MM.1S (cell line): ENCODE measurements around the gene SETD3.

ENCODE experiments used
- DNase-seq: peaks from one replicate; pipeline ENCODE4 v3.0.0-alpha.2; 2015
- H2AFZ ChIP-seq: fragments of 300-600 bp; sonication (generic); 2 replicates; pipeline ENCODE4 v1.6.0; 2016; ENCODE audit warnings: antibody characterized with exemption, low read length
- H3F3A ChIP-seq: fragments of 300-600 bp; sonication (generic); 2 replicates; pipeline ENCODE4 v1.6.1; 2016; ENCODE audit warnings: mild to moderate bottlenecking, antibody characterized with exemption, low read length, moderate library complexity, mixed read lengths; ENCODE audit not compliant: insufficient read depth
- H3K27ac ChIP-seq: fragments of 300-600 bp; sonication (generic); 2 replicates; pipeline ENCODE4 v1.5.1; 2016; ENCODE audit warnings: mild to moderate bottlenecking, low read length
- H3K27me3 ChIP-seq: fragments of 300-600 bp; sonication (generic); replicated peaks from 2 replicates; pipeline ENCODE4 v1.6.0; 2016; ENCODE audit warnings: low read length; ENCODE audit not compliant: insufficient read depth
- H3K36me3 ChIP-seq: fragments of 300-600 bp; sonication (generic); replicated peaks from 2 replicates; pipeline ENCODE4 v1.6.1; 2016; ENCODE audit warnings: mild to moderate bottlenecking, low read length, mixed read lengths; ENCODE audit not compliant: insufficient read depth
- H3K4me1 ChIP-seq: fragments of 300-600 bp; sonication (generic); 2 replicates; pipeline ENCODE4 v1.6.1; 2016; ENCODE audit warnings: low read length, mixed read lengths
- H3K4me2 ChIP-seq: fragments of 300-600 bp; sonication (generic); 2 replicates; pipeline ENCODE4 v1.6.0; 2016; ENCODE audit warnings: low read depth, low read length
- H3K4me3 ChIP-seq: fragments of 300-600 bp; sonication (generic); 2 replicates; pipeline ENCODE4 v1.5.1; 2016; ENCODE audit warnings: low read length, mixed read lengths
- H3K79me2 ChIP-seq: fragments of 300-600 bp; sonication (generic); 2 replicates; pipeline ENCODE4 v1.6.1; 2016; ENCODE audit warnings: mixed run types, low read length, mixed read lengths
- H3K9ac ChIP-seq: fragments of 300-600 bp; sonication (generic); 2 replicates; pipeline ENCODE4 v1.6.1; 2016; ENCODE audit warnings: low read length, mixed read lengths
- H3K9me2 ChIP-seq: fragments of 300-600 bp; sonication (generic); replicated peaks from 2 replicates; pipeline ENCODE4 v1.6.1; 2016; ENCODE audit warnings: mild to moderate bottlenecking, low read length, mixed read lengths; ENCODE audit not compliant: insufficient read depth
- H3K9me3 ChIP-seq: fragments of 300-600 bp; sonication (generic); replicated peaks from 2 replicates; pipeline ENCODE4 v1.6.1; 2016; ENCODE audit warnings: mild to moderate bottlenecking, low read length, mixed read lengths; ENCODE audit not compliant: insufficient read depth
- H4K20me1 ChIP-seq: fragments of 300-600 bp; sonication (generic); 2 replicates; pipeline ENCODE4 v1.6.1; 2016; ENCODE audit warnings: mild to moderate bottlenecking, low read length, moderate library complexity, mixed read lengths; ENCODE audit not compliant: insufficient read depth
- EZH2 ChIP-seq: fragments of 300-600 bp; sonication (generic); optimal IDR thresholded peaks from 2 replicates; pipeline ENCODE3; 2017; ENCODE audit warnings: low read depth, mild to moderate bottlenecking, antibody characterized with exemption, low read length, mixed read lengths
- EZH2phosphoT487 ChIP-seq: fragments of 300-600 bp; sonication (generic); IDR thresholded peaks from 2 replicates; pipeline ENCODE4 v1.6.1; 2018; ENCODE audit warnings: antibody characterized with exemption, low read length
- TF ChIP-seq, protein P1 (sequence below): fragments of 300-600 bp; sonication (generic); IDR thresholded peaks from 2 replicates; pipeline ENCODE4 v1.5.1; 2016; ENCODE audit warnings: antibody characterized with exemption, low read length, mixed read lengths

SETD3 gene

DNA sequence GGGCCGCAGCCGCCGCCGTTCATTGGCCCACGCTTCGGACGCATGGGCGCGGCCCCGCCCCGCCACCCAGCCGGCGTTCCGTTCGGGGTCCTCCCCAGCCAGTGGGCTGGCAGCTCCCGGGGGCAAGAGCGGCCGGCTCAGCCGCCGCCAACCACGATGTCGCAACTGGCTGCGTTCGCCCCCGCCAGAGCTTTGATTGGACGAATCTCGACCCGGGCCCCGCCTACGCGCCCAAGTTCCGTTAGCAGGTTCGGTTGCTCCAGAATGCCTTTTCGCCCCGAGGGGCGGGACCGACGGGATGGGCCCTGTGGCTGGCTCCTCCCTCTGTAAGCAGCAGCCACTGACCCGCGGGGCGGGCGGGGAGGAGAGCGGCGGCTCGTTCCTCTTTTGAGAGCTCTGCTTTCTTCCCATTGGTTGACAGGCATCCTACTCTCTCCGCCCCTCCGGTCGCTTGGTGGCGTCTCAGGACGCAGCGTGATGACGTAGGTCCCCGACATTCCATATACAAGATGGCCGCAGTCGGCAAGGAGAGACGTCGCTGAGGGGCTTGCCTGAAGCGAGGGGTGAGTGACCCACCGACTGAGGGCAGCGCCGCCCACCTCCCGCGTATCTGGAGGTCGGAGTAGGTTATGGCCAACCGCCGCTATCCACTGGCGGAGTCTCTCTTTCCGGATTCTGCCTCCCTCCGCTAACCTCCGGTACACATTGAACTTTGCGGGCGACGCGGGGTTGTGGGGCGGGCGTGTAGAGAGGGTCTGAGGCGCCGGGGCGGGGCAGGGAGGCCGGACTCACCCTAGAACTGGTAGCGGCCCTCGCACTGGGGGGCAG is 472 bp upstream of the SETD3 start, which contains the start of gene CCNK:
CCNK (plus strand) TSS at position 493 of the 828 bp plus-strand sequence. CDS start 11,269 bp downstream, outside the sequence.
- Histone ChIP-seq H3K9me2 (no peaks in the 10 kb centered on the region), H3K4me2 (peak within 1 kb of the TSS; percentile 78), H3K27ac (peak within 1 kb of the TSS; percentile 44; the same call in 1 of the 2 replicates), H3F3A (no peaks in the 10 kb centered on the region), H4K20me1 (0 out of 2 replicates have a peak, but pooled peaks cover 8% of the 10 kb centered on the region), H3K79me2 (peaks cover 87% of the 10 kb centered on the region), H3K9ac (peak within 1 kb of the TSS; percentile 76), H3K27me3 (no peaks in the 10 kb centered on the region), H3K4me1 (peaks cover 4% of the 10 kb centered on the region; the same call in 1 of the 2 replicates), H3K36me3 (no peaks in the 10 kb centered on the region), H3K9me3 (no peaks in the 10 kb centered on the region), H2AFZ (peak within 1 kb of the TSS; percentile 51), H3K4me3 (peak within 1 kb of the TSS; percentile 83)
- TF ChIP-seq EZH2 (no peak), EZH2phosphoT487 (no peak)
- TF ChIP-seq, protein P1, sequence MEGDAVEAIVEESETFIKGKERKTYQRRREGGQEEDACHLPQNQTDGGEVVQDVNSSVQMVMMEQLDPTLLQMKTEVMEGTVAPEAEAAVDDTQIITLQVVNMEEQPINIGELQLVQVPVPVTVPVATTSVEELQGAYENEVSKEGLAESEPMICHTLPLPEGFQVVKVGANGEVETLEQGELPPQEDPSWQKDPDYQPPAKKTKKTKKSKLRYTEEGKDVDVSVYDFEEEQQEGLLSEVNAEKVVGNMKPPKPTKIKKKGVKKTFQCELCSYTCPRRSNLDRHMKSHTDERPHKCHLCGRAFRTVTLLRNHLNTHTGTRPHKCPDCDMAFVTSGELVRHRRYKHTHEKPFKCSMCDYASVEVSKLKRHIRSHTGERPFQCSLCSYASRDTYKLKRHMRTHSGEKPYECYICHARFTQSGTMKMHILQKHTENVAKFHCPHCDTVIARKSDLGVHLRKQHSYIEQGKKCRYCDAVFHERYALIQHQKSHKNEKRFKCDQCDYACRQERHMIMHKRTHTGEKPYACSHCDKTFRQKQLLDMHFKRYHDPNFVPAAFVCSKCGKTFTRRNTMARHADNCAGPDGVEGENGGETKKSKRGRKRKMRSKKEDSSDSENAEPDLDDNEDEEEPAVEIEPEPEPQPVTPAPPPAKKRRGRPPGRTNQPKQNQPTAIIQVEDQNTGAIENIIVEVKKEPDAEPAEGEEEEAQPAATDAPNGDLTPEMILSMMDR = no peak
- DNase-seq = peak; percentile 95

DNA sequence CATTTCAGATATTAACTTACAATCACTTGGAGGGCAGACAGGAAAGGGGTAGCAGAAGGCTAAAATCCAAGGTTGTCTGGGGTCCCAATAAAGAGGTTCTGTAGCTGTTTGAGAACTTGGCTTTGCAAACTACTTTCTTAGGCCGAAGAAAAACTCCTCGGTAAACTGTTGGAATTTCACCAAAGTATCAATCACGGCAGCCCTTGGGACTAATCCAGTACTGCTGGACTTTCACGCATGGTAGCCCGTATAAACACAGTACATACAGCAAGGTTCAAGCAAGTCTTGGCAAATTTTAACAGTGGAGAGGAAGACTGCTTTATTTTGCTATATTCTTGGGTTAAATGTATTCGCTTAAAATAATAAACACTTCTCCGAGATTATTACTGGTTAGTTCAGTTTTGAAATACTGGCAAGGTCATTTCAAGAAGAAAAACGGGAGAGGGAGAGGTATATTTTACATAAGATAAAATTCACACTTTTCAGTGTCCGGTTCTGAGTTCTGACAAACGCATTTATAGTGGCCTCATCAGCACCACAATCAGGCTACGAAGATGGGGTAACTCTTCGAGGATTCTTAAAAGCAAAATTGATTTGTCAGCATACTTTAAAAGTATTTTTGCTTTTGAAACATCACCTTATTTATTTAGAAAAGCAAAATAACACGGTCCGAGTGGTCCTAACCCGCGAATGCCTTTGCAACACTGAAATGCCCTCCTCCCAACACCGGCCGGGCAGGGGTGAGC is 1.3 kb downstream of the SETD3 start:
- H3F3A ChIP-seq = no peaks in the 10 kb centered on the region
- peaks cover 4% of the 10 kb centered on the region; the same call in 1 of the 2 replicates for H3K4me1 ChIP-seq
- no peaks in the 10 kb centered on the region for H3K9me2 ChIP-seq
- H3K4me2 ChIP-seq = peak overlapping the region; percentile 62
- DNase-seq = no peak
- peak overlapping the region; percentile 72 for H3K4me3 ChIP-seq
- no peak overlapping the region for H2AFZ ChIP-seq
- peak overlapping the region; percentile 44; the same call in 1 of the 2 replicates for H3K9ac ChIP-seq
- no peaks in the 10 kb centered on the region for H3K36me3 ChIP-seq
- TF ChIP-seq, protein P1 = no peak
- TF ChIP-seq EZH2 (no peak), EZH2phosphoT487 (no peak)
- H3K79me2 ChIP-seq = peaks cover 82% of the 10 kb centered on the region
- 0 out of 2 replicates have a peak, but pooled peaks cover 3% of the 10 kb centered on the region for H4K20me1 ChIP-seq
- no peaks in the 10 kb centered on the region for H3K27me3 ChIP-seq
- H3K27ac ChIP-seq = no peak overlapping the region
- H3K9me3 ChIP-seq = no peaks in the 10 kb centered on the region

DNA sequence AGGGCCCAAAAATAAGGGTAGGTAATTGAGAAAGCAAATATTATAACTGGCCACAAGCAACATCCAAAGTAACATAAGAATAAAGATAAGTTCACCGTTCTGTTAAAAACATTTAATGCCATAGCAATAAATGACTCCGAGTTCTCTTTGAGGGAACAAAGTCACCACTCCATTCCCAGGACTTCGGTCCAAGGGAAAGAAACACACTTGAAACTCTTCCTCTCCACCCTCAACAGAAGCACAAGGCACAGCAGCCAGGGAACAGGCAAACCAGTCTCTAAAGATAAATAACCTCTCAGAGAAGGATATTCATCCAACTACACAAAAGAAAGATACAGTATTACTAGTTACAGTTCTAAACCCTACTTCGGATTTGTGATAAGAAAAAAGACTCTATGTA is 2.5 kb downstream of the SETD3 start:
- Histone ChIP-seq H3K4me1 (peaks cover 4% of the 10 kb centered on the region; the same call in 1 of the 2 replicates), H3K4me2 (no peak overlapping the region), H3K9me2 (no peaks in the 10 kb centered on the region), H2AFZ (no peak overlapping the region), H3K79me2 (peaks cover 80% of the 10 kb centered on the region), H3K36me3 (no peaks in the 10 kb centered on the region), H4K20me1 (no peaks in the 10 kb centered on the region), H3F3A (no peaks in the 10 kb centered on the region), H3K27me3 (no peaks in the 10 kb centered on the region), H3K27ac (no peak overlapping the region), H3K9me3 (no peaks in the 10 kb centered on the region), H3K4me3 (no peak overlapping the region), H3K9ac (no peak overlapping the region)
- no peak for DNase-seq
- TF ChIP-seq EZH2 (no peak), EZH2phosphoT487 (no peak)
- TF ChIP-seq, protein P1 = no peak
